Sciatic nerve (tissue), 2 donors: ENCODE results near the gene GPR42. TPM values are rescaled to one million over a fixed set of nuclear protein-coding genes. Genes with fewer than 3 reads are reported as not detected.
"Not testable (repeated sequence)": the region's sequence is repeated elsewhere in the genome, so short reads cannot be mapped to it uniquely, and the experiment has no call there.

Experiments
- ATAC-seq: fragments of 200-7000 bp; cut with Tn5 transposase; one replicate; pipeline ENCODE4 v1.9.1; 2020; ENCODE audit warnings: mild to moderate bottlenecking, moderate library complexity
- DNase-seq: peaks from one replicate; pipeline ENCODE4 v3.0.0-alpha.2; 2020; ENCODE audit warnings: low spot score
- intact Hi-C: fragments of 100-400 bp; cut with DNase I; formaldehyde crosslinking; loops from one replicate; pipeline ENCODE4 v1.14.2; 2022
- total RNA-seq: library from RNA; stranded (reverse); fragmentation: NEBNext Ultra II Directional; extraction: Animal tissue kit (Norgen Biotek cat#: 25700); gene quantifications from one replicate; pipeline ENCODE4 v1.2.1, GENCODE V29; 2021
- donor health status: DM: no; HTN: no; CAD: no.
- donor health status: DM: no; HTN: no; CAD: no.

The GPR42 gene
- total RNA-seq, 1 donor from 2014 or later, result 0.58 TPM

DNA sequence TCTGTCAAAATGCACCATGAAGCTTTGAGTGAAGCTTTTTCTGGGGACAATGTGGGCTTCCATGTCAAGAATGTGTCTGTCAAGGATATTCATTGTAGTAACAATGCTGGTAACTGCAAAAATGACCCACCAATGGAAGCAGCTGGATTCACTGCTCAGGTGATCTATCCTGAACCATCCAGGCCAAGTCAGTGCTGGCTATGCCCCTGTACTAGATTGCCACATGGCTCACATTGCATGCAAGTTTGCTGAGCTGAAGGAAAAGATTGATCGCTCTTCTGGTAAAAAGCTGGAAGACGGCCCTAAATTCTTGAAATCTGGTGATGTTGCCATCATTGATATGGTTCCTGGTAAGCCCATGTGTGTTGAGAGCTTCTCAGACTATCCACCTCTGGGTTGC lies 12.7 kb downstream of the GPR42 start:
- intact Hi-C loops, result no loop called here
- ATAC-seq, result no peak
- no peak for DNase-seq

DNA sequence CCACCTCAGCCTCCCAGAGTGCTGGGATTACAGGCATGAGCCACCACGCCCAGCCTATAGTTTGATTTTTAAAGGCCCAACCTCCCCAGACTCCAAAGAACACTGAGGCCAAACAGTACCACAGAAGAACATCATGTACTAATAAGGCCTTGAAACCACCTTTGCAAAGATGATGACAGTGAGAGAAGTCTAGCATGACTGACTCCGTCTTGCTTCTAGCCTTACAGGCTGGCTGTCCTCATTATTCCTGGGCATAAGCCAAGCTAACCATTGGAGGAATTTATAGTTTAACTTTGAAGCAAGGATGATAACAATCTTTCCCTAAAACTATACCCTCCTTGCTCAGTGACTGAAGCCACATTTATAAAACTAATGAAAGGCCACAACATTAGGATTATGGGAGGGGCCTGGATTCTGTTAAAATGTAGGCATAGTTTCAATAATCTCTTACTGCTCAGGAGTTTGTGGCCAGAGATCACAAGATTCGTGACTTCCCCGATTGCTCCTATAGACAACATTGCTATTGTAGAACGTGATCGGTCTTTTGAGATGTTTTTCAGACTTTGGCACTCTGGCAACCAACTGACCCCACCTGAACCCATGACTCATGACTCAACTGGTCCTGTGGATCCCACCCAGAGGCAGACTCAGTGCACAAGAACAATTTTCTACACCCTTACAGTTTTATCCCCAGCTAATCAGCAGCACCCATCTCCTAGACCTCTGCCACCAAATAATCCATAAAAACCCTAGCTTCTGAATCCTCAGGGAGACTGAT lies 17.6 kb downstream of the GPR42 start:
- intact Hi-C loops, result no loop called here
- no peak for DNase-seq
- ATAC-seq, result no peak

- no peak for ATAC-seq
- intact Hi-C loops, result no loop called here
- DNase-seq, result no peak
These were observed 18.5 kb downstream of the GPR42 start for GRCh38 chr19:35389192-35389861.

DNA sequence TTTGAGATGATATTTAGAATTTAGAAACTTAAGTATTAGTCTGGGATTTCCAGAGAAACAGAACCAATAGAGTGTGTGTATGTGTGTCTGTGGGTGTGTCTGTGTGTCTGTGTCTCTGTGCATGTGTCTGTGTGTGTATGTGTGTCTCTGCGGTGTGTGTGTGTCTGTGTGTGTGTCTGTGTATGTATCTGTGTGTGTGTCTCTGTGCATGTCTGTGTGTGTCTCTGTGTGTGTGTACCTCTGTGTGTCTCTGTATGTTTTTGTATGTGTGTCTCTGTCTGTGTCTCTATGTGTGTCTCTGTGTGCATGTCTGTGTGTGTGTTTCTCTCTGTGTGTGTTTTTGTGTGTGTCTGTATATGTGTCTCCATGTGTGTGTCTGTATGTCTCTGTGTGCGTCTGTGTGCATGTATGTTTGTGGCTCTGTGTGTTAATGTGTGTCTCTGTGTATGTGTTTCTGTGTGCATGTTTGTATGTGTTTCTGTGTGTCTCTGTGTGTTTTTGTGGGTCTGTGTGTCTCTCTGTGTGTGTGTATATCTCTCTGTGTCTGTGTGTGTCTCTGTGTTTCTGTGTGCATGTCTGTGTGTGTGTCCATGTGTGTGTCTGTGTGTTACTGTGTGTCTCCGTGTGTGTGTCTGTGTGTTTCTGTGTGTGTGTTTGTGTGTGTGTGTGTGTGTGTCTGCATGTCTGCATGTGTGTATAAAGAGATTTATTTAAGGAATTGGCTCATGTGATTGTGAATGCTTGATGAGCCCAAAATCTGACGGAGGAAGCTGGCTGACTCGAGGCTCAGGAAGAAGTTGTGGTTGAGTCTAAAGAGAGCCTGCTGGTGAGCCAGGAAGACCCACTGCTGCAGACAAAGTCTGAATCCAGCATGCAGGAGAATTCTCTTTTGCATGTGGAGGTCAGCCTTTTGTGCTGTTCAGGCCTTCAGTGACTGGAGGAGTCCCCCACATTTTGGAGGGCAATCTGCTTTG lies 22.2 kb downstream of the GPR42 start:
- no peak for DNase-seq
- intact Hi-C loops, result no loop called here
- ATAC-seq, result no peak

- intact Hi-C loops, result no loop called here
- no peak for ATAC-seq
- no peak for DNase-seq
These were observed 24.7 kb downstream of the GPR42 start for GRCh38 chr19:35395382-35396199.

- DNase-seq (no peak), ATAC-seq (no peak)
- intact Hi-C loops, result no loop called here
These were observed 25.5 kb downstream of the GPR42 start for GRCh38 chr19:35396240-35396885.

DNA sequence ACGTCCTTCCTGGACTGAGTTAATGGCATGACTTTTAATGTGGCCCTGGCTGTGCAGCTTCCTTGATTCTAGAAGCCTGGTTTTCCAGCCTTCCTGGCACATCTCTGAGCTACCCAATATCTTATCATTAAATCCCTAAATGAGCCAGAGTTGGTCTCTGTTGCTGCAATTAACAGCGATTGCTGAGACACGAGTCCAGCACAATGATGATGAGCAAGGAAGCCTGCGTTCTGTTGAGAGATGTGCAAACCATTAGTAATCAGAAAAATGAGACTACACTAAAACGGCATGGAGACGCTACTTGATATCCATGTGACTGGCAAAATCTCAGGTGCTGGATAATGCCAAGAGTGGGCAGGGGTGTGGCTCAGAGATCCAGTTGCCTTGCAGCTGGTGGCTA lies 26.2 kb downstream of the GPR42 start:
- ATAC-seq, result no peak
- intact Hi-C loops, result no loop called here
- DNase-seq, result no peak

GRCh38 chr19:35398570-35398969 lies 27.7 kb downstream of the GPR42 start:
- intact Hi-C loops, result no loop called here
- DNase-seq (no peak), ATAC-seq (no peak)

GRCh38 chr19:35399231-35399630 lies 28.4 kb downstream of the GPR42 start:
- ATAC-seq (no peak), DNase-seq (no peak)
- intact Hi-C loops, result no loop called here

DNA sequence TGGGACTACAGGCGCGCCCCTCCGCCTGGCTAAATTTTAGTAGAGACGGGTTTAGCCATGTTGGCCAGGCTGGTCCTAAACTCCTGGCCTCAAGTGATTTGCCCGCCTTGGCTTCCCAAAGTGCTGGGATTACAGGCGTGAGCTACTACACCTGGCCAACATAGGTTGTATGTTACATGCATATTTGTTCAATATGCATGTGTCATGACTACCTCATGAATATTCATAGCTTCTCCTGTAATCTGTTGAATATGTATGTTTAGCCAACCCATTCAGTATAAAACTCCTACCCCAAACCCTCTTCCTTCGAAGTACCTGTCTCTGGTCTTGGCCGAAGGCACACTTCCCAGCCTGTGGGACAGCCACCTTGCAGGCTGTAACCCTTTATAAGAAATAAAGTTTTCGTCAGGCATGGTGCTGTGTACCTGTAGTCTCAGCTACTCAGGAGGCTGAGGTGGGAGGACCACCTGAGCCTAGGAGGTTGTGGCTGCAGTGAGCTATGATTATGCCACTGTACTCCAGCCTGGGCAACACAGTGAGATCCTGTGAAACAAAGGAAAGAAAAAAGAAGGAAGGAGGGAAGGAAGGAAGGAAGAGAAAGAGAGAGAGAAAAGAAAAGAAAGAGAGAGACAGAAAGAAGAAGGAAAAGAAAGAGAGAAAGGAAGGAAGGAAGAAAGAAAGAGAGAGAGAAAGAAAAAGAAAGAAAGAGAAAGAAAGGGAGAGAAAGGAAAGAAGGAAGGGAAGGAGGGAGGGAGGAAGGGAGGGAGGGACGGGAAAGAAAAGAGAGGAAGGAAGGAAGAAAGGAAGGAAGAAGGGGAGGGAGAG lies 29.3 kb downstream of the GPR42 start:
- no peak for ATAC-seq
- no peak for DNase-seq
- intact Hi-C loops, result no loop called here

DNA sequence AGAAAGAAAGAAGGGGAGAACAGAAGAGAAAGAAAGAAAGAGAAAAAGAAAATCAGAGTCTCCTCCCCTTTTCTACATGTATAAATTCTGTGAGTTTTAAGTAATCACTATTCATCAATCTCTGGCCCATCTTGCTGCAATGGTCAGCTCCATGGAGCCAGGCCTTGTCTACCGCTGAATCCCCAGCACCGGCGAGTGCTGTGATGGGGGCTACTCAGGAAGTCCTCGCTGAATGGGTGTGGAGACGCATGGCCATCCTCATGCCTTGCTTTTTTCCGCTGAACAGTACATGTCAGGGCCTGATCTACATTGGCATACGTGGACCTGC lies 29.9 kb downstream of the GPR42 start:
- ATAC-seq (no peak), DNase-seq (no peak)
- intact Hi-C loops, result no loop called here

DNA sequence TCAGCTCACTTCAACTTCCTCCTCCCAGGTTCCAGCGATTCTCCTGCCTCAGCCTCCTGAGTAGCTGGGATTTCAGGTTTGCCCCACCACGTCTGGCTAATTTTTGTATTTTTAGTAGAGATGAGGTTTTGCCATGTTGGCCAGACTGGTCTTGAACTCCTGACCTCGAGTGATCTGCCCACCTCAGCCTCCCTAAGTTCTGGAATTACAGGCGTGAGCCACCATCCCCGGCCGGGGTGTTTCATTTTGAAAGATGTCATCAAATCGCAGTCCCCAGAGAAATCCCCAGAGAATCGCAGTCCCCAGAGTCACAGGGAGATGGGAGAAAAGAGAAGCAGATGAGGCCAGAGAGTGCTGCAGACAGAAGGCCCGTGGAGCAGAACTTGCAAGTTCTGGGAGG lies 30.5 kb downstream of the GPR42 start:
- intact Hi-C loops, ATAC-seq, DNase-seq: not testable (repeated sequence)

- intact Hi-C loops, result no loop called here
- DNase-seq (no peak), ATAC-seq (no peak)
These were observed 32.4 kb downstream of the GPR42 start for GRCh38 chr19:35403116-35403760.

DNA sequence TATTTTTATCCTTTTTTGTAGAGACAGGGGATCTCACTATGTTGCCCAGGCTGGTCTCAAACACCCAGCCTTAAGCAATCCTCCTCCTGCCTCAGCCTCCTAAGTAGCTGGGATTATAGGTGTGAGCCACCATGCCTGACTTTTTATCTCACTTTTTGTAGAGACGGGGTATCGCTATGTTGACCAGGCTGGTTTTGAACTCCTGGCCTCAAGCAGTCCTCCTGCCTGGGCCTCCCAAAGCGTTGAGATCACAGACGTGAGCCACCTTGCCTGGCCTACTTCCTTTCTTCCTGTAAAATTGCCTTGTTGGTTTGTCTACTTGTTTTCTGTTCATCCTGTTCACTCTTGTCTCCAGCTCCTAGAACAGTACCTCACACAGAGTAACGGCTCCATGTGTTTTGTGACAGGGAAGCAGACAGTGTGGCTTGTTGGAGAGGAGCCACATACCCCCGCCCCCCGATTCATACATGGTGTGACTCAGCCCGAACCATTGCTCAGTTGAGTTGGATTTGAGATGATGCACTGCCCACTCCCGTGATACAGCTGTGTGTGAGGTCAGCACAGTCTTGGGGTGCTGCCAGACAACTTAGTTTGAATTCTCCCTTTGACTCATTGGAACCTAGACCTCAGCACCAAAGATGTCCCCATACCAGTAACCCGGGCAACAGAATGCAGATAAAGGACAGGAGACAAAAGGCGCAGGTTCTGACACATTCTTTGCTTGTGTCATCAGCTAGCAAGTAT lies 34.2 kb downstream of the GPR42 start:
- intact Hi-C loops, result no loop called here
- DNase-seq (no peak), ATAC-seq (no peak)

DNA sequence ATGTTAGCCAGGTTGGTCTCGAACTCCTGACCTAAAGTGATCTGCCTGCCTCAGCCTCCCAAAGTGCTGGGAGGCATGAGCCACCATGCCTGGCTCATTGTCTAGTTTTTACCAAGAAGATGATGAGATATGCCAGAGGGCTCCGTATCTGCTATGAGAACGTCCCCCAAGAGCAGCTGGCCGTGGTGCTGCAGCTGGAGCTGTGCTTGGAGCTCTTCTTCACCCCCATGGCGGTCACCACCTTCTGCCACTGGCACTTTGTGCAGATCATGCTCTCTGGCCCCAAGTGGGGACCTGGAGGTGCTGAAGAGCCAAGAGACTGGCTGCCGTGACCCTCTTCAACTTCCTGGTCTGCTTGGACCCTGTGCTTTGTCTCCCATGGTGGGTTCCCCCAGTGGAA lies 36.8 kb downstream of the GPR42 start:
- no peak for DNase-seq
- intact Hi-C loops, result no loop called here

GRCh38 chr19:35408284-35409171 lies 37.7 kb downstream of the GPR42 start:
- ATAC-seq (no peak), DNase-seq (no peak)

More for the DNA sequence above, 36.8 kb downstream of the GPR42 start:
- ATAC-seq, result no peak

More at GRCh38 chr19:35408284-35409171, 37.7 kb downstream of the GPR42 start:
- intact Hi-C loops, result no loop called here
